A549 (cell line): ENCODE measurements around the gene PSME4. TPM values are rescaled to one million over a fixed set of nuclear protein-coding genes. Genes with fewer than 3 reads are reported as not detected.

Experiments used
- ATAC-seq, 2 experiments: fragments of 200-7000 bp in 1 of 2; fragments of >200 bp in 1 of 2; cut with Nextera tagmentation in 1 of 2; cut with Tn5 transposase in 1 of 2; 3 replicates each; pipeline versions ENCODE4 v1.8.0 to v1.9.1; 2018 to 2020; ENCODE audit warnings: mild to moderate bottlenecking in 1 of 2, moderate library complexity in 1 of 2
- CTCF ChIA-PET: fragments of 300-600 bp; sonication (Branson Sonifier 250); formaldehyde crosslinking; extraction: SDS; loops from one replicate; lab custom pipeline; 2021; ENCODE audit warnings: antibody characterized with exemption, inconsistent platforms; lab: Yijun Ruan, JAX
- POLR2A ChIA-PET: fragments of 350-600 bp; formaldehyde crosslinking; extraction: SDS; loops from one replicate; lab custom pipeline; 2021; ENCODE audit warnings: antibody characterized with exemption, inconsistent platforms; lab: Yijun Ruan, JAX
- DNase-seq, 2 experiments: peaks; one replicate each; pipeline versions ENCODE4 v3.0.0 to v3.0.0-alpha.2; 2011 to 2016; ENCODE audit warnings: low read depth in 1 of 2, low spot score in 1 of 2
- FAIRE-seq: peaks from 2 replicates; lab custom pipeline; 2011; peaks lifted over from hg19 to GRCh38; lab: Jason Lieb, UNC
- H3K27ac ChIP-seq, 2 experiments: fragments of >200 bp; sonication (Bioruptor Twin); formaldehyde crosslinking; 3 replicates each; pipeline ENCODE4 v1.5.1; 2016 to 2017
- H3K4me1 ChIP-seq: fragments of >200 bp; sonication (Bioruptor Twin); formaldehyde crosslinking; 3 replicates; pipeline ENCODE4 v1.6.1; 2016
- H3K4me2 ChIP-seq: fragments of >200 bp; sonication (Bioruptor Twin); formaldehyde crosslinking; 3 replicates; pipeline ENCODE4 v1.6.1; 2016
- H3K4me3 ChIP-seq: fragments of >200 bp; sonication (Bioruptor Twin); formaldehyde crosslinking; 3 replicates; pipeline ENCODE4 v1.5.1; 2016
- H3K9me3 ChIP-seq: fragments of >200 bp; sonication (Bioruptor Twin); formaldehyde crosslinking; 3 replicates; pipeline ENCODE4 v1.6.1; 2016
- CHD2 ChIP-seq: fragments of 150-350 bp; IDR thresholded peaks from 2 replicates; pipeline ENCODE4 v1.6.1; 2014; ENCODE audit warnings: low read length; ENCODE audit not compliant: partially characterized antibody
- CHD4 ChIP-seq: fragments of 200-600 bp; sonication (generic); IDR thresholded peaks from 2 replicates; pipeline ENCODE4 v1.6.1; 2016; ENCODE audit warnings: antibody characterized with exemption, mild to moderate bottlenecking, borderline replicate concordance
- EHF ChIP-seq: fragments of 250-450 bp; sonication (Bioruptor Pico); IDR thresholded peaks from 2 replicates; pipeline ENCODE4 v1.5.0; 2020; ENCODE audit warnings: mild to moderate bottlenecking
- EHMT2 ChIP-seq: fragments of 200-600 bp; sonication (generic); IDR thresholded peaks from 2 replicates; pipeline ENCODE4 v1.6.1; 2016; ENCODE audit warnings: antibody characterized with exemption, low read depth, mild to moderate bottlenecking, moderate library complexity
- HOXB5 ChIP-seq: fragments of 250-450 bp; sonication (Bioruptor Pico); IDR thresholded peaks from 2 replicates; pipeline ENCODE4 v1.5.0; 2020; ENCODE audit warnings: mild to moderate bottlenecking, moderate library complexity
- JUN ChIP-seq, 2 experiments: fragments of >200 bp; sonication (Bioruptor Twin); formaldehyde crosslinking; IDR thresholded peaks; 2 replicates in 1 of 2; 3 replicates in 1 of 2; pipeline ENCODE4 v1.6.1; 2016 to 2017
- JUNB ChIP-seq: fragments of >200 bp; sonication (Bioruptor Twin); formaldehyde crosslinking; IDR thresholded peaks from 2 replicates; pipeline ENCODE4 v1.6.1; 2016
- KDM5A ChIP-seq: fragments of 200-600 bp; sonication (generic); IDR thresholded peaks from 2 replicates; pipeline ENCODE4 v1.6.1; 2016; ENCODE audit warnings: antibody characterized with exemption, mild to moderate bottlenecking
- MAFK ChIP-seq: fragments of 450-650 bp; IDR thresholded peaks from 2 replicates; pipeline ENCODE4 v1.6.1; 2014; ENCODE audit not compliant: partially characterized antibody
- MAZ ChIP-seq: fragments of 150-350 bp; IDR thresholded peaks from 2 replicates; pipeline ENCODE4 v1.6.1; 2014; ENCODE audit warnings: antibody characterized with exemption, low read depth, low read length, borderline replicate concordance
- MYC ChIP-seq: IDR thresholded peaks from 2 replicates; pipeline ENCODE4 v1.6.1; 2012; ENCODE audit warnings: mild to moderate bottlenecking, inconsistent platforms, low read length, improper control_type of control experiment, borderline replicate concordance
- PHF8 ChIP-seq: fragments of 200-600 bp; sonication (generic); IDR thresholded peaks from 2 replicates; pipeline ENCODE4 v1.6.1; 2016; ENCODE audit warnings: low read depth, mild to moderate bottlenecking, antibody characterized with exemption, moderate library complexity, borderline replicate concordance
- POLR2A ChIP-seq: IDR thresholded peaks from 2 replicates; pipeline ENCODE4 v1.6.1; 2012; ENCODE audit warnings: mild to moderate bottlenecking, low read length
- RFX5 ChIP-seq: fragments of 450-650 bp; IDR thresholded peaks from 2 replicates; pipeline ENCODE4 v1.7.1; 2014; ENCODE audit warnings: antibody characterized with exemption, mild to moderate bottlenecking, moderate library complexity
- RNF2 ChIP-seq: fragments of 200-600 bp; sonication (generic); IDR thresholded peaks from 2 replicates; pipeline ENCODE4 v1.6.1; 2016; ENCODE audit warnings: low read depth, mild to moderate bottlenecking, antibody characterized with exemption, moderate library complexity, borderline replicate concordance
- ZFP36 ChIP-seq: fragments of 450-650 bp; IDR thresholded peaks from 2 replicates; pipeline ENCODE4 v1.6.1; 2014; ENCODE audit warnings: borderline replicate concordance; ENCODE audit not compliant: partially characterized antibody
- ZNF302 ChIP-seq: fragments of 250-450 bp; sonication (Bioruptor Pico); IDR thresholded peaks from 2 replicates; pipeline ENCODE4 v1.9.0; 2021; ENCODE audit warnings: inconsistent platforms, mild to moderate bottlenecking, moderate library complexity
- WGBS: methylation state at CpG from one replicate; pipeline ENCODE4 v1.1.6; 2017; ENCODE audit errors: missing lambda C conversion rate; 5-methylcytosine and 5-hydroxymethylcytosine counted together
- polyA plus RNA-seq, 4 experiments: library from polyadenylated mRNA; depleted of rRNA in 3 of 4; stranded (reverse); fragments of >200 nt; fragmentation: RNase III in 1 of 4; extraction: RNeasy Plus Mini Kit Qiagen cat#74134 plus additional on column Dnase treatment in 1 of 4; gene quantifications; 2 replicates in 3 of 4; 3 replicates in 1 of 4; pipeline ENCODE4 v1.2.3, GENCODE V29; 2011 to 2017
- TF ChIP-seq, protein P1 (sequence below): IDR thresholded peaks from 2 replicates; pipeline ENCODE4 v1.6.1; 2012
- TF ChIP-seq, protein P2 (sequence below): fragments of >200 bp; sonication (Bioruptor Twin); formaldehyde crosslinking; IDR thresholded peaks from 3 replicates; pipeline ENCODE4 v1.6.1; 2016

PSME4 gene
- polyA plus RNA-seq, 2 of the 4 experiments (the other 2 are of a cell fraction), result 31.9 to 55.8 TPM

GRCh38 chr2:53829273-53829979 is 141.4 kb downstream of the PSME4 start:
- FAIRE-seq, result no peak
- 70% methylated on average over 11 of the region's 11 CpGs for WGBS
- ChIA-PET CTCF (interaction anchor here (0.6 kb wide), 1 partner anchor 26 kb away, joined by 6 read pairs; no protein-coding TSS in a partner anchor), POLR2A (no interaction called here)
- DNase-seq, result no peak
- Histone ChIP-seq H3K4me3 (no peak overlapping the region), H3K4me1 (no peaks in the 10 kb centered on the region), H3K27ac (no peak overlapping the region), H3K4me2 (no peak overlapping the region), H3K9me3 (no peaks in the 10 kb centered on the region)
- TF ChIP-seq KDM5A (no peak), JUNB (no peak), PHF8 (no peak)
- 0 out of 6 replicates have a peak, but pooled peaks of 1 of the 2 experiments have one; percentile 19 for ATAC-seq

DNA sequence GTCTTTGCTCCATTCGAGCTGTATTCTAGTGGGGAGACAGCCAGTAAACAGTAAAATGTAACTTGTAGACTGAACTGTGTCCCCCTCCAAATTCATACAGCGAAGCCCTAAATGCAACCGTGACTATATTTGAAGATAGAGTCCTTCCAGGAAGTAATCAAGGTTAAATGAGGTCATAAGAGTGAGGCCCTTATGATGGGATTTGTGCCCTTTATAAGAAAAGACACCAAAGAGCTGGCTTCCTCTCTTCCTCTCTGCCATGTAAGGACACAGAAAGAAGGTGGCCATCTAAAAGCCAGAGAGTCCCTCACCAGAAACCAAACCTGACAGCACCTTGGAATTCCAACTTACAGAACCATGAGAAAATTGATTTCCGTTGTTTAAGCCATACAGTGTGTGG is 142.5 kb downstream of the PSME4 start:
- WGBS, result 88% methylated on average over 4 of the region's 4 CpGs
- Histone ChIP-seq H3K4me3 (no peak overlapping the region), H3K9me3 (no peaks in the 10 kb centered on the region), H3K27ac (no peak overlapping the region)
- POLR2A ChIA-PET, result no interaction called here
- CTCF ChIA-PET, result interaction anchor here (0.6 to 1.3 kb wide), 2 partner anchors 12 to 18 kb away, joined by 3 read pairs; no protein-coding TSS in a partner anchor
- no peak for ATAC-seq
- no peak for DNase-seq
- no peak for FAIRE-seq
- TF ChIP-seq PHF8, result no peak
- TF ChIP-seq CHD4, result no peak
- TF ChIP-seq MAZ, result no peak
- TF ChIP-seq, protein P1, sequence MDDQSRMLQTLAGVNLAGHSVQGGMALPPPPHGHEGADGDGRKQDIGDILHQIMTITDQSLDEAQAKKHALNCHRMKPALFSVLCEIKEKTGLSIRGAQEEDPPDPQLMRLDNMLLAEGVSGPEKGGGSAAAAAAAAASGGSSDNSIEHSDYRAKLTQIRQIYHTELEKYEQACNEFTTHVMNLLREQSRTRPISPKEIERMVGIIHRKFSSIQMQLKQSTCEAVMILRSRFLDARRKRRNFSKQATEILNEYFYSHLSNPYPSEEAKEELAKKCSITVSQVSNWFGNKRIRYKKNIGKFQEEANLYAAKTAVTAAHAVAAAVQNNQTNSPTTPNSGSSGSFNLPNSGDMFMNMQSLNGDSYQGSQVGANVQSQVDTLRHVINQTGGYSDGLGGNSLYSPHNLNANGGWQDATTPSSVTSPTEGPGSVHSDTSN, result no peak
- TF ChIP-seq MAFK, result no peak
- TF ChIP-seq MYC, result no peak
- no peak for TF ChIP-seq POLR2A
- no peak for TF ChIP-seq RNF2
- TF ChIP-seq, all 56 proteins: peak for 0
- H3K4me2 ChIP-seq, result no peak overlapping the region
- no peaks in the 10 kb centered on the region for H3K4me1 ChIP-seq

DNA sequence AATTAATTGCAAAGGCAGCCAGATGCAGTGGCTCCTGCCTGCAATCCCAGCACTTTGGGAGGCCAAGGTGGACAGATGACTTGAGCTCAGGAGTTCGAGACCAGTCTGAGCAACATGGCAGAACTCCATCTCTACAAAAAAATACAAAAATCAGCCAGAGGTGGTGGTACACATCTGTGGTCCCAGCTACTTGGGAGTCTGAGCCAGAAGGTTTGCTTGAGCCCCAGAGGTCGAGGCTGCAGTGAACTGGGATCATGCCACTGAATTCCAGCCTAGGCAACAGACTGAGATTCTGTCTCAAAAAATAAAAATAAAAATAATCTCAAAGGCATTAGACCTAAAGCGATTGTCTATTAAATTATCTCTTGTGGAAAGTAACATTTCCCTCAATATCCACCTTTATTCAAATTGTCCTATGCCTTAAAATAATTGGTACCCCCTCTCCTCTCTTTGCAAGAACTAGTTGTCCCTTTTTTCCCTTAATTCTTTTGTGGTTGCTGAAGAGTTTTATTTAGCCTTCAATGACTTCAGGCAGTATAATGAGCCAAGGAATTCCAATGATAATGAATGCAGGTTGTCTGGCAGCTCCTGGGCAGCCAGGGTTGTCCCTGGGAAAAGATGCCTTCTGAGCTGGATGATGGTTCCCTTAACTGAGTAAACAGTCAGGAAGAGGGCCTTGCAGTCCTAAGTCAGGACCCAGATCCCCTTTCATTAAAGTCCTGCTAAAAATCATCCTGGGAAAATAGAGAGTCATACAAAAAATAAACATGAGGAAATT is 143.2 kb downstream of the PSME4 start:
- POLR2A ChIA-PET, result no interaction called here
- Histone ChIP-seq H3K4me2 (no peak overlapping the region), H3K27ac (no peak overlapping the region), H3K9me3 (no peaks in the 10 kb centered on the region), H3K4me3 (no peak overlapping the region), H3K4me1 (no peaks in the 10 kb centered on the region)
- FAIRE-seq (no peak), ATAC-seq (no peak), DNase-seq (no peak)
- CTCF ChIA-PET, result interaction anchor here (1.3 kb wide), 1 partner anchor 19 kb away, joined by 3 read pairs; no protein-coding TSS in a partner anchor
- TF ChIP-seq RFX5 (no peak), EHMT2 (no peak), CHD2 (no peak)
- TF ChIP-seq, protein P2, sequence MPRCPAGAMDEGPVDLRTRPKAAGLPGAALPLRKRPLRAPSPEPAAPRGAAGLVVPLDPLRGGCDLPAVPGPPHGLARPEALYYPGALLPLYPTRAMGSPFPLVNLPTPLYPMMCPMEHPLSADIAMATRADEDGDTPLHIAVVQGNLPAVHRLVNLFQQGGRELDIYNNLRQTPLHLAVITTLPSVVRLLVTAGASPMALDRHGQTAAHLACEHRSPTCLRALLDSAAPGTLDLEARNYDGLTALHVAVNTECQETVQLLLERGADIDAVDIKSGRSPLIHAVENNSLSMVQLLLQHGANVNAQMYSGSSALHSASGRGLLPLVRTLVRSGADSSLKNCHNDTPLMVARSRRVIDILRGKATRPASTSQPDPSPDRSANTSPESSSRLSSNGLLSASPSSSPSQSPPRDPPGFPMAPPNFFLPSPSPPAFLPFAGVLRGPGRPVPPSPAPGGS, result no peak
- 67% methylated on average over 3 of the region's 3 CpGs for WGBS

- H3K4me3 ChIP-seq, result no peak overlapping the region
- no peaks in the 10 kb centered on the region for H3K9me3 ChIP-seq
- DNase-seq, result no peak
- ATAC-seq, result no peak
- no peak overlapping the region for H3K27ac ChIP-seq
- POLR2A ChIA-PET, result no interaction called here
- CTCF ChIA-PET, result no interaction called here
- H3K4me2 ChIP-seq, result no peak overlapping the region
- no peaks in the 10 kb centered on the region for H3K4me1 ChIP-seq
- no peak for TF ChIP-seq HOXB5 (CRISPR knock-in tag)
- TF ChIP-seq ZNF302 (CRISPR knock-in tag), result no peak
- TF ChIP-seq JUN (IDR thresholded peaks at IDR 0.05), result no peak
- no peak for TF ChIP-seq EHMT2
- no peak for TF ChIP-seq EHF (CRISPR knock-in tag)
- no peak for TF ChIP-seq ZFP36
- no peak for TF ChIP-seq CHD2
- no peak for FAIRE-seq
- WGBS, result 52% methylated on average over 3 of the region's 3 CpGs
These were observed 144.0 kb downstream of the PSME4 start for GRCh38 chr2:53826587-53827397.
